GM12872 (cell line): ENCODE results near the gene TAF11L13.

Source experiments
- CTCF ChIP-seq: IDR thresholded peaks from 3 replicates; pipeline ENCODE4 v1.5.1; 2011; ENCODE audit warnings: low read depth, mild to moderate bottlenecking, low read length, moderate library complexity; ENCODE audit not compliant: insufficient read depth

The TAF11L13 gene

GRCh38 chr5:17663182-17663581, 31.3 kb downstream of the TAF11L13 start:
- no peak for TF ChIP-seq CTCF

GRCh38 chr5:17665836-17666235, 33.9 kb downstream of the TAF11L13 start:
- no peak for TF ChIP-seq CTCF

GRCh38 chr5:17666726-17667235, 34.9 kb downstream of the TAF11L13 start:
- TF ChIP-seq CTCF, result no peak

GRCh38 chr5:17670353-17670752, 38.5 kb downstream of the TAF11L13 start:
- TF ChIP-seq CTCF, result no peak

GRCh38 chr5:17678751-17679324, 47.0 kb downstream of the TAF11L13 start:
- no peak for TF ChIP-seq CTCF

GRCh38 chr5:17679597-17680203, 47.8 kb downstream of the TAF11L13 start:
- no peak for TF ChIP-seq CTCF

- no peak for TF ChIP-seq CTCF
Measured at GRCh38 chr5:17680737-17681136, 48.8 kb downstream of the TAF11L13 start.
